Natural killer cell (primary cell): ENCODE results near the gene NAGLU. TPM values are rescaled to one million over a fixed set of nuclear protein-coding genes. Genes with fewer than 3 reads are reported as not detected.

Source experiments
- ATAC-seq, 3 donors: fragments of 150-1000 bp in 2 of 3; fragments of 200-7000 bp in 1 of 3; cut with Tn5 transposase; 1 replicate in 1 of 3; 2 replicates in 2 of 3; pipeline ENCODE4 v1.10.0; 2021; ENCODE audit warnings: mild to moderate bottlenecking in 2 of 3, moderate library complexity in 2 of 3
- DNase-seq, 2 donors: peaks; one replicate each; pipeline versions ENCODE4 v3.0.0 to v3.0.0-alpha.2; 2013 to 2021; ENCODE audit warnings: mixed read lengths in 1 of 2
- H3K27ac ChIP-seq: one replicate; pipeline ENCODE4 v1.5.1; 2013; ENCODE audit warnings: mild to moderate bottlenecking, low read length
- H3K27me3 ChIP-seq: one replicate; pipeline ENCODE4 v1.6.1; 2013; ENCODE audit warnings: low read length; ENCODE audit not compliant: control insufficient read depth, insufficient read depth
- H3K36me3 ChIP-seq: one replicate; pipeline ENCODE4 v1.6.1; 2013; ENCODE audit warnings: low read length; ENCODE audit not compliant: control insufficient read depth, insufficient read depth
- H3K4me1 ChIP-seq: one replicate; pipeline ENCODE4 v1.6.1; 2013; ENCODE audit warnings: low read length; ENCODE audit not compliant: control insufficient read depth, insufficient read depth
- H3K4me3 ChIP-seq: one replicate; pipeline ENCODE4 v1.5.1; 2013; ENCODE audit warnings: low read length
- H3K9me3 ChIP-seq: one replicate; pipeline ENCODE4 v1.6.1; 2013; ENCODE audit warnings: low read length; ENCODE audit not compliant: control insufficient read depth, insufficient read depth
- H3K27ac Mint-ChIP-seq, 2 donors: one replicate each; pipeline ENCODE4 v1.8.0; 2022; ENCODE audit warnings: mild to moderate bottlenecking in 2 of 2, mixed read lengths in 2 of 2, moderate library complexity in 1 of 2
- H3K27me3 Mint-ChIP-seq, 2 donors: one replicate each; pipeline ENCODE4 v1.8.0; 2022; ENCODE audit warnings: low read depth in 2 of 2, mixed read lengths in 2 of 2
- H3K36me3 Mint-ChIP-seq: one replicate; pipeline ENCODE4 v1.8.0; 2022; ENCODE audit warnings: mixed read lengths
- H3K4me1 Mint-ChIP-seq, 2 donors: one replicate each; pipeline ENCODE4 v1.8.0; 2022; ENCODE audit warnings: mixed read lengths in 2 of 2
- H3K4me3 Mint-ChIP-seq: one replicate; pipeline ENCODE4 v1.8.0; 2022; ENCODE audit warnings: mild to moderate bottlenecking, moderate library complexity, mixed read lengths
- H3K9me3 Mint-ChIP-seq, 2 donors: one replicate each; pipeline ENCODE4 v1.8.0; 2022; ENCODE audit warnings: mixed read lengths in 2 of 2
- CTCF ChIP-seq: fragments of 200-600 bp; IDR thresholded peaks from one replicate; pipeline ENCODE4 v1.8.0; 2022; ENCODE audit warnings: antibody characterized with exemption
- WGBS: methylation state at CpG from one replicate; pipeline ENCODE4 v1.1.7; 2013; ENCODE audit warnings: missing lambda C conversion rate; ENCODE audit not compliant: insufficient coverage; 5-methylcytosine and 5-hydroxymethylcytosine counted together
- intact Hi-C: fragments of 100-400 bp; cut with micrococcal nuclease; formaldehyde crosslinking; loops from one replicate; pipeline ENCODE4 v1.14.2; 2022
- total RNA-seq, 4 donors: library from RNA; stranded (reverse); fragments of 120-200 nt in 1 of 4; gene quantifications; one replicate each; pipeline versions ENCODE4 v1.2.3 to v1.2.4, GENCODE V29; 2013 to 2022

The NAGLU gene
- total RNA-seq, 3 donors from 2014 or later (not counting 1 experiment from before 2014, with no cell fraction given), result 34.8 to 44.3 (median 36.4) TPM

- H3K27me3 Mint-ChIP-seq, result no peaks in the 10 kb centered on the region
- H3K4me1 ChIP-seq, result no peaks in the 10 kb centered on the region
- H3K27me3 ChIP-seq, result no peaks in the 10 kb centered on the region
- ATAC-seq (no peak), DNase-seq (no peak)
- peaks cover 58% of the 10 kb centered on the region for H3K36me3 ChIP-seq
- no peaks in the 10 kb centered on the region for H3K36me3 Mint-ChIP-seq
- no peak overlapping the region for H3K27ac Mint-ChIP-seq
- no peak for TF ChIP-seq CTCF
- WGBS, result over 99% methylated on average over 8 of the region's 9 CpGs
- H3K27ac ChIP-seq, result no peak overlapping the region
- H3K9me3 Mint-ChIP-seq, result no peaks in the 10 kb centered on the region
- intact Hi-C loops, result no loop called here
- H3K4me1 Mint-ChIP-seq, result peaks cover 8 to 14% of the 10 kb centered on the region in 2 donors
- H3K4me3 Mint-ChIP-seq, result no peak overlapping the region
- no peaks in the 10 kb centered on the region for H3K9me3 ChIP-seq
- no peak overlapping the region for H3K4me3 ChIP-seq
Observed at GRCh38 chr17:42591411-42591810, 55.4 kb downstream of the NAGLU start.

Other genes with a start within 250 kb of the NAGLU start
- 100 to 1,000 TPM; 112 to 135 (median 117) TPM for gene STAT5A, start 247.7 kb upstream of the NAGLU start, total RNA-seq
- gene STAT3, start 147.8 kb upstream of the NAGLU start, total RNA-seq, result 100 to 1,000 TPM; 190 to 246 (median 206) TPM
- under 1 TPM in 2 of 3 donors, not detected in 1; 0.11 to 0.20 TPM for gene CAVIN1, start 113.0 kb upstream of the NAGLU start, total RNA-seq
- 10 to 100 TPM in 1 of 3 donors, 1 to 10 TPM in 2; 4.8 to 33.5 (median 7.5) TPM for gene ATP6V0A1, start 77.4 kb upstream of the NAGLU start, total RNA-seq
- gene HSD17B1, start 16.7 kb downstream of the NAGLU start, total RNA-seq, result 1 to 10 TPM in 2 of 3 donors, under 1 TPM in 1; 0.68 to 1.6 (median 1.2) TPM
- gene COASY, start 25.9 kb downstream of the NAGLU start, total RNA-seq, result 10 to 100 TPM; 61.1 to 67.8 (median 62.3) TPM
- gene MLX, start 30.9 kb downstream of the NAGLU start, total RNA-seq, result 10 to 100 TPM; 38.9 to 58.2 (median 42.6) TPM
- 1 to 10 TPM; 5.0 to 6.2 (median 5.7) TPM for gene PSMC3IP, start 41.5 kb downstream of the NAGLU start, total RNA-seq
- 100 to 1,000 TPM in 2 of 3 donors, 10 to 100 TPM in 1; 76.0 to 114 (median 101) TPM for gene RETREG3, start 73.1 kb downstream of the NAGLU start, total RNA-seq
- gene TUBG1, start 73.4 kb downstream of the NAGLU start, total RNA-seq, result 10 to 100 TPM in 2 of 3 donors, 1 to 10 TPM in 1; 9.7 to 16.5 (median 13.0) TPM
- gene TUBG2, start 123.0 kb downstream of the NAGLU start, total RNA-seq, result 10 to 100 TPM in 1 of 3 donors, 1 to 10 TPM in 2; 7.8 to 14.2 (median 9.6) TPM
- 1 to 10 TPM in 1 of 3 donors, under 1 TPM in 2; 0.14 to 1.8 (median 0.26) TPM for gene PLEKHH3, start 140.8 kb downstream of the NAGLU start, total RNA-seq
- gene CCR10, start 145.6 kb downstream of the NAGLU start, total RNA-seq, result 1 to 10 TPM; 1.2 to 2.6 (median 1.2) TPM
- under 1 TPM; 0.33 to 0.85 (median 0.39) TPM for gene CNTNAP1, start 146.3 kb downstream of the NAGLU start, total RNA-seq
- gene EZH1, start 208.8 kb downstream of the NAGLU start, total RNA-seq, result 10 to 100 TPM; 68.8 to 92.7 (median 74.1) TPM
- not detected for gene RAMP2, start 225.0 kb downstream of the NAGLU start, total RNA-seq
- gene VPS25, start 237.2 kb downstream of the NAGLU start, total RNA-seq, result 10 to 100 TPM; 39.9 to 46.4 (median 41.5) TPM
- under 1 TPM in 2 of 3 donors, not detected in 1; 0.09 to 0.13 TPM for gene WNK4, start 244.4 kb downstream of the NAGLU start, total RNA-seq